ENCODE data around the gene UACA. TPM values are rescaled to one million over a fixed set of nuclear protein-coding genes. Genes with fewer than 3 reads are reported as not detected.

The UACA gene
- total RNA-seq, 1 experiment from 2014 or later, result 38.0 TPM

DNA sequence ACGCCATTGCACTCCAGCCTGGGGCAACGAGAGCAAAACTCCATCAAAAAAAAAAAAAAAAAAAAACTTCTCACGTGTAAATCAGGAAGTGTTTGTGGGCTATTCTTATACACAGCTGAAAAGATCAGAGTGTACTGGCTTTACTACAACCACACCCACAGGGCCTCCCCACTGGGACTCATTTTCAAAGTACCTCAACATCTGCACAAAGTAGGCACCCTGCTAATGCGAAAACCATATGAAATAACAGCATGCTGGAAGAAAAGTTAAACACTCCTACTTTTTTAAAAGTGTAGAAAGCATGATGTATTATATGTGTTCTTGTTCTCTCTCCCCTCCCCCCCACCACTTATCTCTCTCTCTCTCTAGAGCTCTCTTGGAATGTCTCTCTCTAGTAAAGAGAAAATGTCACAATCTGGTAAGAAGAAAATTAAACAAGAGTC lies 11.1 kb downstream of the UACA start:
- Histone ChIP-seq H2BK5ac (ENCODE audit: insufficient read length, low read length) (no peak overlapping the region), H4K20me1 (ENCODE audit: control insufficient read depth, insufficient read depth, insufficient read length) (no peaks in the 10 kb centered on the region), H3K79me1 (ENCODE audit: insufficient read depth, low read depth, low read length, poor library complexity, severe bottlenecking) (no peaks in the 10 kb centered on the region), H2BK15ac (ENCODE audit: low read depth, low read length) (no peak overlapping the region), H4K5ac (ENCODE audit: insufficient read length, low read depth, low read length) (no peak overlapping the region), H2BK120ac (ENCODE audit: low read depth, low read length, poor library complexity, severe bottlenecking) (no peak overlapping the region), H3K4me2 (ENCODE audit: insufficient read depth, insufficient read length, low read length) (no peak overlapping the region), H2AFZ (ENCODE audit: low read length) (no peak overlapping the region), H3K4me1 (ENCODE audit: insufficient read depth, low read length) (no peaks in the 10 kb centered on the region), H3K9ac (ENCODE audit: extremely low read depth, insufficient read length, low read length) (no peak overlapping the region), H3K23me2 (ENCODE audit: insufficient read length, low read depth, low read length, poor library complexity, severe bottlenecking) (no peaks in the 10 kb centered on the region), H3K27ac (ENCODE audit: insufficient read length, low read depth, low read length) (no peak overlapping the region), H3K18ac (ENCODE audit: insufficient read length, low read depth, low read length) (no peak overlapping the region), H3K14ac (ENCODE audit: insufficient read depth, low read length) (no peak overlapping the region), H4K91ac (ENCODE audit: insufficient read length, low read depth, low read length) (no peak overlapping the region), H3K79me2 (ENCODE audit: insufficient read depth, low read length) (no peaks in the 10 kb centered on the region), H3K4ac (ENCODE audit: low read depth, low read length) (no peak overlapping the region), H3K27me3 (ENCODE audit: insufficient read depth, low read length) (no peaks in the 10 kb centered on the region), H3K56ac (ENCODE audit: insufficient read length, low read depth, low read length) (no peak overlapping the region), H3T11ph (ENCODE audit: low read length) (no peak overlapping the region), H3K23ac (ENCODE audit: insufficient read length, low read depth, low read length) (no peak overlapping the region), H2BK12ac (ENCODE audit: insufficient read length, low read depth, low read length) (no peak overlapping the region), H3K9me3 (ENCODE audit: control insufficient read depth, low read depth, low read length) (no peaks in the 10 kb centered on the region), H4K8ac (replicated peaks; ENCODE audit: insufficient read length, low read depth, low read length) (no peak overlapping the region), H2BK20ac (ENCODE audit: low read depth, low read length, poor library complexity, severe bottlenecking) (no peak overlapping the region), H2AK5ac (ENCODE audit: insufficient read length, low read length) (no peak overlapping the region)
- Mint-ChIP-seq H3K27me3 (ENCODE audit: low read depth) (no peaks in the 10 kb centered on the region; the same call in 1 of the 2 replicates), H3K36me3 (ENCODE audit: insufficient read depth in 1 of 3, low read depth in 3 of 3) (no peaks in the 10 kb centered on the region), H3K27ac (no peak overlapping the region), H3K4me1 (peaks cover 6 to 10% of the 10 kb centered on the region in 2 experiments), H3K4me3 (no peak overlapping the region), H3K9me3 (no peaks in the 10 kb centered on the region)
- DNase-seq, result no peak
- no CpG with 5 or more reads among the region's 4 CpGs for WGBS (ENCODE audit: extremely low coverage, insufficient read length, low lambda C conversion rate)
- TF ChIP-seq, protein P1, sequence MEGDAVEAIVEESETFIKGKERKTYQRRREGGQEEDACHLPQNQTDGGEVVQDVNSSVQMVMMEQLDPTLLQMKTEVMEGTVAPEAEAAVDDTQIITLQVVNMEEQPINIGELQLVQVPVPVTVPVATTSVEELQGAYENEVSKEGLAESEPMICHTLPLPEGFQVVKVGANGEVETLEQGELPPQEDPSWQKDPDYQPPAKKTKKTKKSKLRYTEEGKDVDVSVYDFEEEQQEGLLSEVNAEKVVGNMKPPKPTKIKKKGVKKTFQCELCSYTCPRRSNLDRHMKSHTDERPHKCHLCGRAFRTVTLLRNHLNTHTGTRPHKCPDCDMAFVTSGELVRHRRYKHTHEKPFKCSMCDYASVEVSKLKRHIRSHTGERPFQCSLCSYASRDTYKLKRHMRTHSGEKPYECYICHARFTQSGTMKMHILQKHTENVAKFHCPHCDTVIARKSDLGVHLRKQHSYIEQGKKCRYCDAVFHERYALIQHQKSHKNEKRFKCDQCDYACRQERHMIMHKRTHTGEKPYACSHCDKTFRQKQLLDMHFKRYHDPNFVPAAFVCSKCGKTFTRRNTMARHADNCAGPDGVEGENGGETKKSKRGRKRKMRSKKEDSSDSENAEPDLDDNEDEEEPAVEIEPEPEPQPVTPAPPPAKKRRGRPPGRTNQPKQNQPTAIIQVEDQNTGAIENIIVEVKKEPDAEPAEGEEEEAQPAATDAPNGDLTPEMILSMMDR (conservative IDR thresholded peaks at IDR 0.05), result no peak

All from H9 (cell line).